ENCODE results near the gene OR2T1. TPM values are rescaled to one million over a fixed set of nuclear protein-coding genes. Genes with fewer than 3 reads are reported as not detected.

Gene OR2T1
- total RNA-seq, 4 donors from 2014 or later = not detected

DNA sequence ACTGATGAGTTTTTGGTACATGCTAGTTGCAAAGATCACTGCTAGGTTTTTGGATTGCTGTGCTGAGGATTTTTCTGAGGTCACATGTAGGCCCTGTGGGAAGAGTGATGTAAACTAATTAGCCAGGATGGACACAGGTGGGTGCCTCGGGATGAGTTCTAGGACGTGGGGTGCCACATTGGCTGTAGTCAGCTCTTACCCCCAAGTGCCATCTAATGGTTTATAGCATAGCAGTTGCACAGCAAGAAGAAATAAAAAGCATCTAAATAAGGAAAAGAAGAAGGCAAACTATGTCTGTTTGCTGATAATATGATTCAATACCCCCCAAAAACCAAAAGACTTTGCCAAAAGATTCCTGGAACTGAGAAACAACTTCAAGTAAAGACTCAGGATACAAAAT lies 9.8 kb upstream of the OR2T1 start:
- 62 to 63% methylated on average over 2 of the region's 2 CpGs for WGBS, 2 donors

DNA sequence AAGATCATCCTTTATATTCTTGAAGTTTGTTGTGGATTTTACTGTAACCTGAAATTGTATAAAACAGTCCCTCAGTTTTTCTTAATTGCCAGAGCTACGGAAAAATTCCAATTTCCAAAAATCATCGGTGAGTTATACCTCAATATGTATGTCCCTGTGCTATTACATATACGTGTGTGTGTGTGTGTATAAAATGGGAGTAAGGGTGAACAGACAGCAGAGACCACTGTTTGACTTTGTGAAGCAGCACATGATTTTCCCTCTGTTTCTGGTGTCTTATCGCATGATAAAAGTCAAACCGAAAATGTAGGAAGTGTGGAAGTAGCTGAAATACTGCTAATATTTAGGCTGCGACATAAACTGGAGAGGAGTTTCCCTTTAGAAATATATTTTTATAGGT lies 1.2 kb downstream of the OR2T1 start:
- Histone ChIP-seq H3K4me3 (no peak overlapping the region), H3K9me3 (no peaks in the 10 kb centered on the region), H3K27me3 (no peaks in the 10 kb centered on the region), H3K27ac (no peak overlapping the region), H3K4me1 (no peaks in the 10 kb centered on the region), H3K36me3 (no peaks in the 10 kb centered on the region)
- TF ChIP-seq EP300 (IDR thresholded peaks at IDR 0.05) (no peak), POLR2A (IDR thresholded peaks at IDR 0.05) (no peak)
- TF ChIP-seq, protein P1, sequence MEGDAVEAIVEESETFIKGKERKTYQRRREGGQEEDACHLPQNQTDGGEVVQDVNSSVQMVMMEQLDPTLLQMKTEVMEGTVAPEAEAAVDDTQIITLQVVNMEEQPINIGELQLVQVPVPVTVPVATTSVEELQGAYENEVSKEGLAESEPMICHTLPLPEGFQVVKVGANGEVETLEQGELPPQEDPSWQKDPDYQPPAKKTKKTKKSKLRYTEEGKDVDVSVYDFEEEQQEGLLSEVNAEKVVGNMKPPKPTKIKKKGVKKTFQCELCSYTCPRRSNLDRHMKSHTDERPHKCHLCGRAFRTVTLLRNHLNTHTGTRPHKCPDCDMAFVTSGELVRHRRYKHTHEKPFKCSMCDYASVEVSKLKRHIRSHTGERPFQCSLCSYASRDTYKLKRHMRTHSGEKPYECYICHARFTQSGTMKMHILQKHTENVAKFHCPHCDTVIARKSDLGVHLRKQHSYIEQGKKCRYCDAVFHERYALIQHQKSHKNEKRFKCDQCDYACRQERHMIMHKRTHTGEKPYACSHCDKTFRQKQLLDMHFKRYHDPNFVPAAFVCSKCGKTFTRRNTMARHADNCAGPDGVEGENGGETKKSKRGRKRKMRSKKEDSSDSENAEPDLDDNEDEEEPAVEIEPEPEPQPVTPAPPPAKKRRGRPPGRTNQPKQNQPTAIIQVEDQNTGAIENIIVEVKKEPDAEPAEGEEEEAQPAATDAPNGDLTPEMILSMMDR (IDR thresholded peaks at IDR 0.05) = no peak
- 79 to 85% methylated on average over 6 of the region's 6 CpGs for WGBS, 2 donors
- no peak for DNase-seq (ENCODE audit: low spot score in 2 of 2)

More for the DNA sequence above, 9.8 kb upstream of the OR2T1 start:
- no peak for DNase-seq (ENCODE audit: low spot score in 2 of 2)
- no peak overlapping the region for H3K27ac ChIP-seq
- TF ChIP-seq EP300 (IDR thresholded peaks at IDR 0.05) (no peak), POLR2A (IDR thresholded peaks at IDR 0.05) (no peak)
- TF ChIP-seq, protein P1 (IDR thresholded peaks at IDR 0.05) = no peak
- H3K4me3 ChIP-seq = no peak overlapping the region
- no peaks in the 10 kb centered on the region for H3K4me1 ChIP-seq
- no peaks in the 10 kb centered on the region for H3K9me3 ChIP-seq
- H3K36me3 ChIP-seq = no peaks in the 10 kb centered on the region
- no peaks in the 10 kb centered on the region for H3K27me3 ChIP-seq

DNA sequence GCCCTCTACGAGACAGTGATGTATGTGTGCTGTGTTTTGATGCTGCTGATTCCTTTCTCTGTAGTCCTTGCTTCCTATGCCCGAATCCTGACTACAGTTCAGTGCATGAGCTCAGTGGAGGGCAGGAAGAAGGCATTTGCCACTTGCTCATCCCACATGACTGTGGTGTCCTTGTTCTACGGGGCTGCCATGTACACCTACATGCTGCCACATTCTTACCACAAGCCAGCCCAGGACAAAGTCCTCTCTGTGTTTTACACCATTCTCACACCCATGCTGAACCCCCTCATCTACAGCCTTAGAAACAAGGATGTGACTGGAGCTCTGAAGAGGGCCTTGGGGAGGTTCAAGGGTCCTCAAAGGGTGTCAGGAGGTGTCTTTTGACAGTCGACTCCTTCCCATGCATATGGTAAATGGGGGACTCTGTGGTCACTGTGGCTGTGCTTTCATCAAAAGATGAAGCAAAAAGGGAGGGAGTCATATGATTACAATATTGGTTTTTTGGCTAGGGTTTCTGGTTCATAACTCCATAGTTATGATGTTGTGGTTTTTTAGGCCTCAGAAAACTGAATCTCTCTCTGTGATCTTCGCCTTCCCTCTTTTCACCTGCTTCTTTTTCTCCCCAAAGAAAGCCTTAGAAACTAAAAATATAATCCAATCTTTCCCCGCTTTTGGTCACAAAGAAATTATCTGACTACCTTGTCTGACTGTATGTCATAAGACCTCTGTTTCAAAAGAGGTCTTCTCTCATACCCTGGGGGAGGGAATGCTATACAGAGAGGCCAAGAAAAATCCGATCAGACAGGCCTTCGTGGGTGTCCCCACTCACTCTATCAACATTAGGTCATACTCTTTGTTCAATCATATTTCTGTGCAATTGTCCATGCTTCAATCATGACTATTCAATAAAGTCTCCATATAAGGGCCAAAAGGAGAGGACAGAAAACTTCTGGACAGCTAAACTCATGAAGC lies 4.2 kb downstream of the OR2T1 start:
- no peaks in the 10 kb centered on the region for H3K27me3 ChIP-seq
- H3K36me3 ChIP-seq = no peaks in the 10 kb centered on the region
- DNase-seq (ENCODE audit: low spot score in 2 of 2) = no peak
- no peak overlapping the region for H3K4me3 ChIP-seq
- H3K27ac ChIP-seq = no peak overlapping the region
- 60 to 71% methylated on average over 8 of the region's 8 CpGs for whole genome bisulfite sequencing, 2 donors
- peaks cover 0 to 8% (median 0%) of the 10 kb centered on the region in 4 donors for H3K9me3 ChIP-seq
- H3K4me1 ChIP-seq = no peaks in the 10 kb centered on the region
- TF ChIP-seq, protein P1 (IDR thresholded peaks at IDR 0.05) = no peak

DNA sequence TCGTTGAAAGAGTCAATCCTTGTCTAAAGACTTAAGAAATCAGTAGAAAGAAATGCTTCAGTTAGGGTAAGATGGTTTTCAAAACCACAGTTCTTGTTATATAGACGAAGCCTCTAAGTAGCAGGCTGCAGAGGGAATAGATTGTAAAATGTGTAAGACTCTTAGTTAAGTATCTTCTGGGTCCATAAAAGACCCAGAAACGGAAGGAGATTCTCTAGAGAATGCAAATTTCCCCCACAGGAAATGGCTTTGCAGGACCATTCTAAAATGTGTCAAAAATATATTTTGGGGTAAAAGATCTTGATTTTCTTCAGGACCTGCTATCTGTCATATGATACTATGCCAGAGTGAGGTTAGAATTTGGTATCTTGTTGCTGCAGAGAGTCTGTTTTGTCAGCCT lies 13.4 kb downstream of the OR2T1 start:
- TF ChIP-seq POLR2A (IDR thresholded peaks at IDR 0.05) (no peak), EP300 (IDR thresholded peaks at IDR 0.05) (no peak)
- TF ChIP-seq, protein P1 (IDR thresholded peaks at IDR 0.05) = no peak
- 52 to 53% methylated on average over 3 of the region's 3 CpGs for WGBS, 2 donors
- Histone ChIP-seq H3K36me3 (no peaks in the 10 kb centered on the region), H3K27ac (no peak overlapping the region), H3K27me3 (no peaks in the 10 kb centered on the region), H3K9me3 (peaks cover 0 to 8% (median 0%) of the 10 kb centered on the region in 4 donors), H3K4me1 (no peaks in the 10 kb centered on the region), H3K4me3 (no peak overlapping the region)
- DNase-seq (ENCODE audit: low spot score in 2 of 2) = no peak

DNA sequence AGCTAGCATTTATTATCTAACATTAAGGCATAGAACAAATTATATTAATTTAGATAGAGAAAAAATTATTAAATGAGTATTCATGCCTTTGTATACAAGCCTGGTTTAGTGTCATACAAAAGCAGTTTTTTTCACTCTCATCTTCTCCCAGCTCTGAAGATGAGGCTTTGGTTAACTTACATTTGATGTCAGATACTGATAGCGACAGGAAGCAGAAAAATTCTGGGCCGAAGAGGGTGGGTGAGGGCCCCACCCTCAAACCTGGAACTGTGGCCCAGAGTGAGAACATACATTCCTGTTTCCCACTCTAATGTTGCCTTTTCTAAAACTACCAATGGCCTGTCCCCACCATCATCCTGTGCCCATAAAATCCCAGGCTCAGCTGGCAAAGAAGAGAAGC lies 15.0 kb downstream of the OR2T1 start:
- Histone ChIP-seq H3K4me3 (no peak overlapping the region), H3K9me3 (peaks cover 0 to 12% (median 0%) of the 10 kb centered on the region in 4 donors), H3K27ac (no peak overlapping the region), H3K4me1 (no peaks in the 10 kb centered on the region), H3K27me3 (no peaks in the 10 kb centered on the region), H3K36me3 (no peaks in the 10 kb centered on the region)
- DNase-seq (ENCODE audit: low spot score in 2 of 2) = no peak
- WGBS, 2 donors = 71 to 74% methylated on average over 2 of the region's 2 CpGs
- no peak for TF ChIP-seq POLR2A (IDR thresholded peaks at IDR 0.05)
- TF ChIP-seq, protein P1 (IDR thresholded peaks at IDR 0.05) = no peak
- no peak for TF ChIP-seq EP300 (IDR thresholded peaks at IDR 0.05)

Measured in tibial nerve (tissue), 4 donors.